BLaER1 (cell line): Measurements from ENCODE around the gene CD276.

Experiments
- H3K27ac ChIP-seq: shearing (Covaris generic); formaldehyde crosslinking; 2 replicates; pipeline ENCODE4 v1.8.1; 2022
- H3K27me3 ChIP-seq: shearing (Covaris generic); formaldehyde crosslinking; 2 replicates; pipeline ENCODE4 v1.8.1; 2022
- H3K36me3 ChIP-seq: shearing (Covaris generic); formaldehyde crosslinking; 2 replicates; pipeline ENCODE4 v1.8.1; 2022
- H3K4me1 ChIP-seq: shearing (Covaris generic); formaldehyde crosslinking; 2 replicates; pipeline ENCODE4 v1.8.1; 2022
- H3K4me2 ChIP-seq: shearing (Covaris generic); formaldehyde crosslinking; 2 replicates; pipeline ENCODE4 v1.8.1; 2022
- H3K4me3 ChIP-seq: shearing (Covaris generic); formaldehyde crosslinking; 2 replicates; pipeline ENCODE4 v1.8.1; 2022
- H3K9ac ChIP-seq: shearing (Covaris generic); formaldehyde crosslinking; 2 replicates; pipeline ENCODE4 v1.8.1; 2022
- H3K9me3 ChIP-seq: shearing (Covaris generic); formaldehyde crosslinking; 2 replicates; pipeline ENCODE4 v1.8.1; 2022
- H4K20me1 ChIP-seq: shearing (Covaris generic); formaldehyde crosslinking; 2 replicates; pipeline ENCODE4 v1.8.1; 2022
- Cebpa-rat ChIP-seq: shearing (Covaris generic); IDR thresholded peaks from 2 replicates; pipeline ENCODE4 v1.8.1; 2022

The CD276 gene

GRCh38 chr15:73708691-73709090, 24.5 kb downstream of the CD276 start:
- no peak for TF ChIP-seq Cebpa-rat
- Histone ChIP-seq H3K27me3 (no peaks in the 10 kb centered on the region), H4K20me1 (no peaks in the 10 kb centered on the region), H3K4me3 (no peak overlapping the region), H3K9ac (no peak overlapping the region), H3K27ac (no peak overlapping the region), H3K4me1 (peaks cover 8% of the 10 kb centered on the region; the same call in 1 of the 2 replicates), H3K4me2 (no peak overlapping the region), H3K36me3 (peaks cover 21% of the 10 kb centered on the region; the same call in 1 of the 2 replicates), H3K9me3 (no peaks in the 10 kb centered on the region)

DNA sequence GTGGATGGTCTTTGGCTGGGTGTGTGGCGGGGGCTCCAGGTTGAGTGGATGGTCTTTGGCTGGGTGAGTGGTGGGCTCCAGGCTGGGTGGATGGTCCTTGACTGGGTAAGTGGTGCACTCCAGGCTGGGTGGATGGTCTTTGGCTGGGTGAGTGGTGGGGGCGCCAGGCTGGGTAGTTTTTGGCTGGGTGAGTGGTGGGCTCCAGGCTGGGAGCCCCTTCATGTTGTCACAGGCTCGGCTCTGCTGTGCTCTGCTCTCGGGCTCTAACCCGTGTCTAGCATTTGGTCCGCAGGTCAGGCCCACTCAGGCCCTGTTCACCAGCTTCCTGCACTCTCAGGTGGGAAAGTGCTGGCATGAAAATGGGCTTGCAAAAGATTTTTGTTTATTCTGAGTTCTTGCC, 25.1 kb downstream of the CD276 start:
- Histone ChIP-seq H3K4me1 (peaks cover 8% of the 10 kb centered on the region; the same call in 1 of the 2 replicates), H3K4me3 (no peak overlapping the region), H3K9ac (no peak overlapping the region), H3K4me2 (no peak overlapping the region), H3K9me3 (no peaks in the 10 kb centered on the region), H3K27ac (no peak overlapping the region), H3K36me3 (peaks cover 21% of the 10 kb centered on the region; the same call in 1 of the 2 replicates), H3K27me3 (no peaks in the 10 kb centered on the region), H4K20me1 (no peaks in the 10 kb centered on the region)
- no peak for TF ChIP-seq Cebpa-rat

DNA sequence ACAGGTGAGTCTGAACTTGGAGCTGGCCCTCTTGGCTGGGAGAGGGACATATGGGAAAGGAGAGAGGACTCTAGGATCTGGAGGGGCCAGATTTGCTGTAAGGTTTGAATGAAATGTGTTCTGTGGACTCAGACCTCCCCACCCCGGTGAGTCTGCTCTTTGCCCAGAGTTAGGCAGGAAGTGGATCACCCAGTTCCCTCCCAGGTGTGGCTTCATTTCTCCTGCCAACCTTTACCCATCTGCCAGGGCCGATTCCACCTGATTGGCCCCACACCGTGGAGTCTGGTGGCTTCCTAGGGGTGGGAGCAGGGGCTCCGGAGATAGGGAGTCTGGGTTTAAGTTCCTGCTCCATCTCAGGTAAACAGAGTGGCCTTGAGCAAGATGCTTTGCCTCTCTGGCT, 25.5 kb downstream of the CD276 start:
- Histone ChIP-seq H3K4me3 (no peak overlapping the region), H3K27me3 (no peaks in the 10 kb centered on the region), H3K4me2 (no peak overlapping the region), H3K27ac (no peak overlapping the region), H3K4me1 (peaks cover 8% of the 10 kb centered on the region; the same call in 1 of the 2 replicates), H4K20me1 (no peaks in the 10 kb centered on the region), H3K36me3 (peaks cover 21% of the 10 kb centered on the region; the same call in 1 of the 2 replicates), H3K9me3 (no peaks in the 10 kb centered on the region), H3K9ac (no peak overlapping the region)
- no peak for TF ChIP-seq Cebpa-rat

DNA sequence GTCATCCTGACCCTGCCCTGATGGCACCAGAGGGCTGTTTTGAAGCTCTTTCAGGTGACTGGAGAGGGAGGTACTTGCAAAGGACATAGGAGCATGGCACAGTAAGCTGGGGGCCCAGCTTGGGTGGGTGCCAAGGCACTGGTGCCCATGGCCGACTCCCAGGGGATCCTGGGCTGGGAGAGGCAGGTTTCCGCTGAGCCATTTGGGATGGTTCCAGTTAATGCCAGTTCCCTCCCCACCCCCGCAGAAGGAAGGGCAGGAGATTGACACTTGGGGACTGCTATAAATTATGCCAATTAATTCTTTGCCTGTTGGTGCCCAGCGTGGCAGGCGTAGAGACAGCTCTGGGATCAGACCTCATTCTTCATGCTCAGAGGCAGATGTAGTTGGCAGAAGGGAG, 26.1 kb downstream of the CD276 start:
- Histone ChIP-seq H3K4me3 (no peak overlapping the region), H3K4me1 (0 out of 2 replicates have a peak, but pooled peaks cover 8% of the 10 kb centered on the region), H3K36me3 (peaks cover 21% of the 10 kb centered on the region; the same call in 1 of the 2 replicates), H3K4me2 (no peak overlapping the region), H3K27ac (no peak overlapping the region), H3K27me3 (no peaks in the 10 kb centered on the region), H4K20me1 (no peaks in the 10 kb centered on the region), H3K9me3 (no peaks in the 10 kb centered on the region), H3K9ac (no peak overlapping the region)
- TF ChIP-seq Cebpa-rat: no peak

GRCh38 chr15:73711526-73711925, 27.3 kb downstream of the CD276 start:
- H3K27ac ChIP-seq: no peak overlapping the region
- no peak for TF ChIP-seq Cebpa-rat
- H3K4me2 ChIP-seq: no peak overlapping the region
- H4K20me1 ChIP-seq: no peaks in the 10 kb centered on the region
- H3K4me3 ChIP-seq: no peak overlapping the region
- no peaks in the 10 kb centered on the region for H3K9me3 ChIP-seq
- no peaks in the 10 kb centered on the region for H3K27me3 ChIP-seq
- 0 out of 2 replicates have a peak, but pooled peaks cover 8% of the 10 kb centered on the region for H3K4me1 ChIP-seq
- no peak overlapping the region for H3K9ac ChIP-seq
- peaks cover 21% of the 10 kb centered on the region; the same call in 1 of the 2 replicates for H3K36me3 ChIP-seq

GRCh38 chr15:73712107-73712506, 27.9 kb downstream of the CD276 start:
- H3K9ac ChIP-seq: no peak overlapping the region
- peaks cover 17% of the 10 kb centered on the region; the same call in 1 of the 2 replicates for H3K36me3 ChIP-seq
- H3K4me3 ChIP-seq: no peak overlapping the region
- TF ChIP-seq Cebpa-rat: no peak
- H3K4me2 ChIP-seq: no peak overlapping the region
- no peak overlapping the region for H3K27ac ChIP-seq
- 0 out of 2 replicates have a peak, but pooled peaks cover 8% of the 10 kb centered on the region for H3K4me1 ChIP-seq
- H4K20me1 ChIP-seq: no peaks in the 10 kb centered on the region
- H3K27me3 ChIP-seq: no peaks in the 10 kb centered on the region
- H3K9me3 ChIP-seq: no peaks in the 10 kb centered on the region

GRCh38 chr15:73714695-73715301, 30.6 kb downstream of the CD276 start:
- Histone ChIP-seq H4K20me1 (no peaks in the 10 kb centered on the region), H3K4me2 (no peak overlapping the region), H3K27me3 (no peaks in the 10 kb centered on the region), H3K9ac (no peak overlapping the region), H3K9me3 (no peaks in the 10 kb centered on the region), H3K4me1 (0 out of 2 replicates have a peak, but pooled peaks cover 8% of the 10 kb centered on the region), H3K27ac (no peak overlapping the region), H3K4me3 (no peak overlapping the region), H3K36me3 (peaks cover 1% of the 10 kb centered on the region; the same call in 1 of the 2 replicates)
- no peak for TF ChIP-seq Cebpa-rat

- Histone ChIP-seq H3K4me3 (no peak overlapping the region), H3K27ac (no peak overlapping the region), H3K9me3 (no peaks in the 10 kb centered on the region), H4K20me1 (no peaks in the 10 kb centered on the region), H3K9ac (no peak overlapping the region), H3K4me2 (no peak overlapping the region), H3K27me3 (no peaks in the 10 kb centered on the region), H3K36me3 (no peaks in the 10 kb centered on the region; the same call in 1 of the 2 replicates), H3K4me1 (0 out of 2 replicates have a peak, but pooled peaks cover 8% of the 10 kb centered on the region)
- no peak for TF ChIP-seq Cebpa-rat
Observed at GRCh38 chr15:73715417-73715816, 31.2 kb downstream of the CD276 start.

DNA sequence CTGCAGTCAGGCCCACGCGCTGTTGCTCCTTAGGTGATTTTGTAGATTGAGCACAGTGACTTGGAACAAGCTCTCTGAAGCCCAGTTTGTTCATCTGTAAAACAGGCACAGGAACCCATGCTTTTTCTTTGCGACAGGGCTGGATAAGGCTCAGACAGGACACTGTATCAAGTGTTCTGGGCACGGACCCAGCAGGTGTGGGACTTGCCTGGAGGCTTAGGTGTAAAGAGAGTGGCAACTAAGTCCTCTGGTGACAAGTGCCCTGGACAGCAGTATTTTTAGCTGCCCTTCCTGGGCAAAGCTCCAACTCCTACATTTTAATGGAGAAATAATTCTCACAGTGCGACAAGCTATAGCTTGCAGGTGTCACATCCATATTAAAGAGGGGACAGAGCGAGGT, 32.2 kb downstream of the CD276 start:
- no peaks in the 10 kb centered on the region for H4K20me1 ChIP-seq
- H3K9ac ChIP-seq: no peak overlapping the region
- 0 out of 2 replicates have a peak, but pooled peaks cover 3% of the 10 kb centered on the region for H3K4me1 ChIP-seq
- no peak for TF ChIP-seq Cebpa-rat
- no peak overlapping the region for H3K4me2 ChIP-seq
- no peak overlapping the region for H3K27ac ChIP-seq
- H3K27me3 ChIP-seq: no peaks in the 10 kb centered on the region
- no peaks in the 10 kb centered on the region; the same call in 1 of the 2 replicates for H3K36me3 ChIP-seq
- H3K4me3 ChIP-seq: no peak overlapping the region
- no peaks in the 10 kb centered on the region for H3K9me3 ChIP-seq

- no peak for TF ChIP-seq Cebpa-rat
- Histone ChIP-seq H3K9me3 (no peaks in the 10 kb centered on the region), H3K4me2 (no peak overlapping the region), H3K4me1 (no peaks in the 10 kb centered on the region), H3K27ac (no peak overlapping the region), H4K20me1 (no peaks in the 10 kb centered on the region), H3K27me3 (no peaks in the 10 kb centered on the region), H3K36me3 (no peaks in the 10 kb centered on the region; the same call in 1 of the 2 replicates), H3K9ac (no peak overlapping the region), H3K4me3 (no peak overlapping the region)
Observed at GRCh38 chr15:73717206-73717605, 33.0 kb downstream of the CD276 start.
